GM19372 (cell line): ENCODE data around the gene CTSO.

Experiments
- ATAC-seq: cut with Tn5 transposase; IDR thresholded peaks from one replicate; pipeline ENCODE4 v1.9.1; 2021; ENCODE audit warnings: mild to moderate bottlenecking, low read depth, moderate library complexity; ENCODE audit not compliant: unreplicated experiment

The CTSO gene

DNA sequence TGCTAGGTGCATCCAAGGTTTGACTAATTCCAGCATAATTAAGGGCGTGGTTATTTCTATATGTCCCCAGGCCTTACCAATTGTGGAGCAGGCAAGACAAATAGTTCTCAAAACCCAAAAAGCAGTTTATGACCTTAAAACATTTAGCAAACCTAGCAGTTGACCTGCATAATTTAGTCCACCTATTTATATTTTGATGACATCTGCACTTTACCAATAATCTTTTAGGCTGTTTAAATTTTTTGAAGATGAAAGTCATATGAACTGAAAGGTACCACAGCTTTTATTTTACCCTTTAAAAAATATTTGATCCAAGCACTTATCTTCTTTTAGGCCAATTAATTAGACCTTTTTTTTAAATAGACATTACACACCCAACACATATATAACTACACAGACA lies 77.8 kb downstream of the CTSO start:
- ATAC-seq = no peak
